H9 (cell line): ENCODE measurements around the gene KDM4E. TPM values are rescaled to one million over a fixed set of nuclear protein-coding genes. Genes with fewer than 3 reads are reported as not detected.

ENCODE experiments used
- DNase-seq: peaks from one replicate; pipeline ENCODE4 v3.0.0-alpha.2; 2017
- H2AFZ ChIP-seq: one replicate; pipeline ENCODE4 v1.6.1; 2013; ENCODE audit warnings: mild to moderate bottlenecking, low read length, control low read depth, moderate library complexity
- H2AK5ac ChIP-seq: 2 replicates; pipeline ENCODE4 v1.6.1; 2013; ENCODE audit warnings: low read length, control low read depth, mixed read lengths; ENCODE audit not compliant: insufficient read length
- H2BK120ac ChIP-seq: one replicate; pipeline ENCODE4 v1.6.1; 2013; ENCODE audit warnings: low read depth, mild to moderate bottlenecking, low read length, control low read depth, inconsistent platforms; ENCODE audit not compliant: poor library complexity, severe bottlenecking
- H2BK12ac ChIP-seq: 2 replicates; pipeline ENCODE4 v1.6.1; 2013; ENCODE audit warnings: low read length, control low read depth, mixed read lengths, low read depth; ENCODE audit not compliant: insufficient read length
- H2BK15ac ChIP-seq: 2 replicates; pipeline ENCODE4 v1.6.1; 2013; ENCODE audit warnings: low read depth, low read length, control low read depth
- H2BK20ac ChIP-seq: one replicate; pipeline ENCODE4 v1.6.1; 2013; ENCODE audit warnings: low read depth, mild to moderate bottlenecking, low read length, control low read depth, inconsistent platforms; ENCODE audit not compliant: poor library complexity, severe bottlenecking
- H2BK5ac ChIP-seq: 2 replicates; pipeline ENCODE4 v1.6.1; 2013; ENCODE audit warnings: low read length, control low read depth, mixed read lengths; ENCODE audit not compliant: insufficient read length
- H3K14ac ChIP-seq: 2 replicates; pipeline ENCODE4 v1.6.1; 2013; ENCODE audit warnings: low read length, control low read depth; ENCODE audit not compliant: insufficient read depth
- H3K18ac ChIP-seq: 2 replicates; pipeline ENCODE4 v1.6.1; 2013; ENCODE audit warnings: low read depth, mild to moderate bottlenecking, mixed read lengths, low read length, control low read depth; ENCODE audit not compliant: insufficient read length
- H3K23ac ChIP-seq: 2 replicates; pipeline ENCODE4 v1.6.1; 2013; ENCODE audit warnings: low read length, control low read depth, mixed read lengths, low read depth; ENCODE audit not compliant: insufficient read length
- H3K23me2 ChIP-seq: 2 replicates; pipeline ENCODE4 v1.6.1; 2013; ENCODE audit warnings: low read depth, mild to moderate bottlenecking, mixed read lengths, low read length, control low read depth; ENCODE audit not compliant: insufficient read length, poor library complexity, severe bottlenecking
- H3K27ac ChIP-seq: 2 replicates; pipeline ENCODE4 v1.5.1; 2013; ENCODE audit warnings: low read length, control low read depth, mixed read lengths, low read depth; ENCODE audit not compliant: insufficient read length
- H3K27me3 ChIP-seq: 2 replicates; pipeline ENCODE4 v1.6.1; 2013; ENCODE audit warnings: low read length, control low read depth, inconsistent platforms; ENCODE audit not compliant: insufficient read depth
- H3K4ac ChIP-seq: 2 replicates; pipeline ENCODE4 v1.6.1; 2013; ENCODE audit warnings: low read depth, mild to moderate bottlenecking, control low read depth, inconsistent platforms, low read length, moderate library complexity
- H3K4me1 ChIP-seq: 2 replicates; pipeline ENCODE4 v1.6.1; 2013; ENCODE audit warnings: low read length, control low read depth, inconsistent platforms; ENCODE audit not compliant: insufficient read depth
- H3K4me2 ChIP-seq: 2 replicates; pipeline ENCODE4 v1.6.1; 2013; ENCODE audit warnings: low read length, control low read depth, mixed read lengths; ENCODE audit not compliant: insufficient read length, insufficient read depth
- H3K56ac ChIP-seq: 2 replicates; pipeline ENCODE4 v1.6.1; 2013; ENCODE audit warnings: low read depth, mild to moderate bottlenecking, mixed read lengths, low read length, control low read depth; ENCODE audit not compliant: insufficient read length
- H3K79me1 ChIP-seq: 2 replicates; pipeline ENCODE4 v1.6.1; 2013; ENCODE audit warnings: low read depth, mild to moderate bottlenecking, moderate library complexity, low read length, control low read depth, inconsistent platforms; ENCODE audit not compliant: insufficient read depth, poor library complexity, severe bottlenecking
- H3K79me2 ChIP-seq: 2 replicates; pipeline ENCODE4 v1.6.1; 2013; ENCODE audit warnings: low read length, control low read depth, inconsistent platforms; ENCODE audit not compliant: insufficient read depth
- H3K9ac ChIP-seq: 2 replicates; pipeline ENCODE4 v1.6.1; 2013; ENCODE audit warnings: low read length, control low read depth, mixed read lengths; ENCODE audit not compliant: insufficient read length; ENCODE audit errors: extremely low read depth
- H3K9me3 ChIP-seq: one replicate; pipeline ENCODE4 v1.6.1; 2013; ENCODE audit warnings: low read depth, low read length, inconsistent platforms; ENCODE audit not compliant: control insufficient read depth
- H3T11ph ChIP-seq: one replicate; pipeline ENCODE4 v1.6.1; 2013; ENCODE audit warnings: mild to moderate bottlenecking, low read length, control low read depth, inconsistent platforms
- H4K20me1 ChIP-seq: one replicate; pipeline ENCODE4 v1.6.1; 2013; ENCODE audit not compliant: control insufficient read depth, insufficient read length, insufficient read depth
- H4K5ac ChIP-seq: 2 replicates; pipeline ENCODE4 v1.6.1; 2013; ENCODE audit warnings: low read depth, mild to moderate bottlenecking, mixed read lengths, low read length, control low read depth; ENCODE audit not compliant: insufficient read length
- H4K8ac ChIP-seq: replicated peaks from 2 replicates; pipeline ENCODE4 v1.6.1; 2013; ENCODE audit warnings: low read length, control low read depth, mixed read lengths, low read depth; ENCODE audit not compliant: insufficient read length
- H4K91ac ChIP-seq: 2 replicates; pipeline ENCODE4 v1.6.1; 2013; ENCODE audit warnings: low read depth, mild to moderate bottlenecking, moderate library complexity, mixed read lengths, low read length, control low read depth; ENCODE audit not compliant: insufficient read length
- H3K27ac Mint-ChIP-seq, 3 experiments: 2 replicates in 2 of 3; 3 replicates in 1 of 3; pipeline ENCODE4 v1.8.0; 2020 to 2021; ENCODE audit warnings: mixed read lengths in 3 of 3, mild to moderate bottlenecking in 1 of 3, moderate library complexity in 1 of 3
- H3K27me3 Mint-ChIP-seq: 2 replicates; pipeline ENCODE4 v1.8.0; 2021; ENCODE audit warnings: low read depth, mild to moderate bottlenecking, moderate library complexity, mixed read lengths
- H3K36me3 Mint-ChIP-seq, 3 experiments: 2 replicates in 2 of 3; 3 replicates in 1 of 3; pipeline ENCODE4 v1.8.0; 2020 to 2021; ENCODE audit warnings: low read depth in 3 of 3, mixed read lengths in 3 of 3; ENCODE audit not compliant: insufficient read depth in 1 of 3
- H3K4me1 Mint-ChIP-seq, 2 experiments: 2 replicates each; pipeline ENCODE4 v1.8.0; 2020; ENCODE audit warnings: mixed read lengths in 2 of 2
- H3K4me3 Mint-ChIP-seq, 2 experiments: 2 replicates in 1 of 2; 3 replicates in 1 of 2; pipeline ENCODE4 v1.8.0; 2020 to 2021; ENCODE audit warnings: mild to moderate bottlenecking in 2 of 2, mixed read lengths in 2 of 2, moderate library complexity in 1 of 2
- H3K9me3 Mint-ChIP-seq, 2 experiments: 2 replicates in 1 of 2; 3 replicates in 1 of 2; pipeline ENCODE4 v1.8.0; 2020; ENCODE audit warnings: mild to moderate bottlenecking in 2 of 2, mixed read lengths in 2 of 2, moderate library complexity in 1 of 2
- WGBS: extraction: QIAGEN DNeasy Blood & Tissue Kit; methylation state at CpG from one replicate; pipeline ENCODE4 v1.1.7; 2013; ENCODE audit warnings: missing lambda C conversion rate, low lambda C conversion rate, mixed read lengths; ENCODE audit not compliant: insufficient read length; ENCODE audit errors: extremely low coverage; 5-methylcytosine and 5-hydroxymethylcytosine counted together
- total RNA-seq: library from RNA; stranded (reverse); gene quantifications from 2 replicates; pipeline ENCODE4 v1.2.1, GENCODE V29; 2021
- TF ChIP-seq, protein P1 (sequence below): fragments of 200-600 bp; sonication (generic); conservative IDR thresholded peaks from 3 replicates; pipeline ENCODE4 v1.8.0; 2021; ENCODE audit warnings: antibody characterized with exemption, mild to moderate bottlenecking

KDM4E gene
- total RNA-seq, 1 experiment from 2014 or later, result not detected

GRCh38 chr11:95058621-95059020, 33.6 kb downstream of the KDM4E start:
- WGBS, result no CpG with 5 or more reads among the region's 1 CpG
- Histone ChIP-seq H2BK5ac (no peak overlapping the region), H3K4ac (no peak overlapping the region), H4K20me1 (no peaks in the 10 kb centered on the region), H3K23me2 (no peaks in the 10 kb centered on the region), H4K5ac (no peak overlapping the region), H2AFZ (no peak overlapping the region), H2BK120ac (no peak overlapping the region), H4K91ac (no peak overlapping the region), H3K56ac (no peak overlapping the region), H3T11ph (no peak overlapping the region), H2AK5ac (no peak overlapping the region), H3K27me3 (no peaks in the 10 kb centered on the region), H3K9ac (no peak overlapping the region), H2BK15ac (no peak overlapping the region), H3K23ac (no peak overlapping the region), H3K14ac (no peak overlapping the region), H2BK20ac (no peak overlapping the region), H3K4me2 (no peak overlapping the region), H2BK12ac (no peak overlapping the region), H3K79me1 (no peaks in the 10 kb centered on the region), H3K9me3 (no peaks in the 10 kb centered on the region), H3K79me2 (no peaks in the 10 kb centered on the region), H4K8ac (no peak overlapping the region), H3K27ac (no peak overlapping the region), H3K4me1 (no peaks in the 10 kb centered on the region), H3K18ac (no peak overlapping the region)
- Mint-ChIP-seq H3K9me3 (no peaks in the 10 kb centered on the region), H3K27ac (no peak overlapping the region), H3K27me3 (peaks cover 59% of the 10 kb centered on the region), H3K36me3 (no peaks in the 10 kb centered on the region), H3K4me1 (no peaks in the 10 kb centered on the region), H3K4me3 (no peak overlapping the region)
- TF ChIP-seq, protein P1, sequence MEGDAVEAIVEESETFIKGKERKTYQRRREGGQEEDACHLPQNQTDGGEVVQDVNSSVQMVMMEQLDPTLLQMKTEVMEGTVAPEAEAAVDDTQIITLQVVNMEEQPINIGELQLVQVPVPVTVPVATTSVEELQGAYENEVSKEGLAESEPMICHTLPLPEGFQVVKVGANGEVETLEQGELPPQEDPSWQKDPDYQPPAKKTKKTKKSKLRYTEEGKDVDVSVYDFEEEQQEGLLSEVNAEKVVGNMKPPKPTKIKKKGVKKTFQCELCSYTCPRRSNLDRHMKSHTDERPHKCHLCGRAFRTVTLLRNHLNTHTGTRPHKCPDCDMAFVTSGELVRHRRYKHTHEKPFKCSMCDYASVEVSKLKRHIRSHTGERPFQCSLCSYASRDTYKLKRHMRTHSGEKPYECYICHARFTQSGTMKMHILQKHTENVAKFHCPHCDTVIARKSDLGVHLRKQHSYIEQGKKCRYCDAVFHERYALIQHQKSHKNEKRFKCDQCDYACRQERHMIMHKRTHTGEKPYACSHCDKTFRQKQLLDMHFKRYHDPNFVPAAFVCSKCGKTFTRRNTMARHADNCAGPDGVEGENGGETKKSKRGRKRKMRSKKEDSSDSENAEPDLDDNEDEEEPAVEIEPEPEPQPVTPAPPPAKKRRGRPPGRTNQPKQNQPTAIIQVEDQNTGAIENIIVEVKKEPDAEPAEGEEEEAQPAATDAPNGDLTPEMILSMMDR, result no peak
- DNase-seq, result no peak
